ENCODE results near the gene NUMA1.

Gene NUMA1

GRCh38 chr11:72080326-72081183, at the start of gene NUMA1, which contains the start of gene LRRC51:
Gene NUMA1, minus strand, starts transcription at chr11:72080542. Its CDS starts 44,599 bp downstream, at chr11:72035943.
Gene LRRC51, plus strand, starts transcription at chr11:72080850. Its CDS starts 8,234 bp downstream, at chr11:72089084.
- FAIRE-seq: peak; percentile 98

- no peak for FAIRE-seq
Measured at GRCh38 chr11:72129381-72129780, 49.0 kb upstream of the NUMA1 start.

GRCh38 chr11:72127923-72128322, 47.6 kb upstream of the NUMA1 start:
- no peak for FAIRE-seq

GRCh38 chr11:72125956-72126355, 45.6 kb upstream of the NUMA1 start:
- FAIRE-seq: no peak

- FAIRE-seq: no peak
Measured at GRCh38 chr11:72124046-72124445, 43.7 kb upstream of the NUMA1 start.

- FAIRE-seq: no peak
Measured at GRCh38 chr11:72123117-72123653, 42.8 kb upstream of the NUMA1 start.

GRCh38 chr11:72122607-72123006, 42.3 kb upstream of the NUMA1 start:
- FAIRE-seq: no peak

GRCh38 chr11:72120930-72121329, 40.6 kb upstream of the NUMA1 start:
- no peak for FAIRE-seq

GRCh38 chr11:72119198-72119597, 38.9 kb upstream of the NUMA1 start:
- FAIRE-seq: no peak

- FAIRE-seq: no peak
Measured at GRCh38 chr11:72116019-72116755, 35.8 kb upstream of the NUMA1 start.

- FAIRE-seq: no peak
Measured at GRCh38 chr11:72114570-72114969, 34.2 kb upstream of the NUMA1 start.

GRCh38 chr11:72112978-72113808, 32.9 kb upstream of the NUMA1 start:
- FAIRE-seq: no peak

- peak; percentile 98 for FAIRE-seq
Measured at GRCh38 chr11:72112143-72112977, 32.0 kb upstream of the NUMA1 start, which contains the start of gene ANAPC15. Gene ANAPC15, minus strand, starts transcription at chr11:72112695. Its CDS starts 1,419 bp downstream, at chr11:72111276.

GRCh38 chr11:72111300-72112142, 31.2 kb upstream of the NUMA1 start:
- FAIRE-seq: no peak

- no peak for FAIRE-seq
Measured at GRCh38 chr11:72105888-72106287, 25.5 kb upstream of the NUMA1 start, which contains the start of gene TOMT. Gene TOMT, plus strand, starts transcription at chr11:72105924. Its CDS starts 28 bp downstream, at chr11:72105952.

- FAIRE-seq: no peak
Measured at GRCh38 chr11:72103754-72104167, 23.4 kb upstream of the NUMA1 start.

- peak; percentile 33 for FAIRE-seq
Measured at GRCh38 chr11:72102946-72103753, 22.8 kb upstream of the NUMA1 start, which contains the start of gene LAMTOR1. Gene LAMTOR1, minus strand, starts transcription at chr11:72103297. Its CDS starts 73 bp downstream, at chr11:72103224.

GRCh38 chr11:72102631-72102945, 22.2 kb upstream of the NUMA1 start:
- no peak for FAIRE-seq

GRCh38 chr11:72102162-72102561, 21.8 kb upstream of the NUMA1 start:
- no peak for FAIRE-seq

Data from endometrium (tissue), 2 donors.